Liver (tissue), 3 donors: Measurements from ENCODE around the gene CENPX.

ENCODE experiments used
- GABPA ChIP-seq, 2 donors: IDR thresholded peaks in 1 of 2; conservative IDR thresholded peaks in 1 of 2; 2 replicates each; pipeline ENCODE4 v1.6.1; 2016; ENCODE audit warnings: antibody characterized with exemption in 2 of 2, mild to moderate bottlenecking in 1 of 2, moderate library complexity in 1 of 2
- REST ChIP-seq: IDR thresholded peaks from 2 replicates; pipeline ENCODE4 v1.6.1; 2016; ENCODE audit warnings: antibody characterized with exemption, mild to moderate bottlenecking
- RXRA ChIP-seq, 2 donors: IDR thresholded peaks; 2 replicates each; pipeline ENCODE4 v1.6.1; 2017 to 2018; ENCODE audit warnings: antibody characterized with exemption in 2 of 2, mild to moderate bottlenecking in 1 of 2
- SP1 ChIP-seq: IDR thresholded peaks from 2 replicates; pipeline ENCODE4 v1.6.1; 2018; ENCODE audit warnings: antibody characterized with exemption, mild to moderate bottlenecking
- TF ChIP-seq, protein P1 (sequence below): fragments of 150-350 bp; IDR thresholded peaks from 2 replicates; pipeline ENCODE4 v1.5.1; 2017; ENCODE audit warnings: improper control_type of control experiment, low read depth, low read length; ENCODE audit not compliant: missing input control
- donor health status: healthy.
- donor health status: healthy.

- no peak for TF ChIP-seq RXRA (IDR thresholded peaks at IDR 0.05)
- TF ChIP-seq, protein P1, sequence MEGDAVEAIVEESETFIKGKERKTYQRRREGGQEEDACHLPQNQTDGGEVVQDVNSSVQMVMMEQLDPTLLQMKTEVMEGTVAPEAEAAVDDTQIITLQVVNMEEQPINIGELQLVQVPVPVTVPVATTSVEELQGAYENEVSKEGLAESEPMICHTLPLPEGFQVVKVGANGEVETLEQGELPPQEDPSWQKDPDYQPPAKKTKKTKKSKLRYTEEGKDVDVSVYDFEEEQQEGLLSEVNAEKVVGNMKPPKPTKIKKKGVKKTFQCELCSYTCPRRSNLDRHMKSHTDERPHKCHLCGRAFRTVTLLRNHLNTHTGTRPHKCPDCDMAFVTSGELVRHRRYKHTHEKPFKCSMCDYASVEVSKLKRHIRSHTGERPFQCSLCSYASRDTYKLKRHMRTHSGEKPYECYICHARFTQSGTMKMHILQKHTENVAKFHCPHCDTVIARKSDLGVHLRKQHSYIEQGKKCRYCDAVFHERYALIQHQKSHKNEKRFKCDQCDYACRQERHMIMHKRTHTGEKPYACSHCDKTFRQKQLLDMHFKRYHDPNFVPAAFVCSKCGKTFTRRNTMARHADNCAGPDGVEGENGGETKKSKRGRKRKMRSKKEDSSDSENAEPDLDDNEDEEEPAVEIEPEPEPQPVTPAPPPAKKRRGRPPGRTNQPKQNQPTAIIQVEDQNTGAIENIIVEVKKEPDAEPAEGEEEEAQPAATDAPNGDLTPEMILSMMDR, result no peak
- no peak for TF ChIP-seq GABPA (IDR thresholded peaks at IDR 0.05 in 1 of 2, conservative IDR thresholded peaks at IDR 0.05 in 1 of 2)
- TF ChIP-seq REST, result no peak
- TF ChIP-seq SP1, result no peak
Measured at GRCh38 chr17:81980122-81980521, 42.6 kb downstream of the CENPX start.
